Left forelimb (tissue), 1 donor: ENCODE measurements around the gene MGAT4C.

Experiments used
- DNase-seq: peaks from one replicate; pipeline ENCODE4 v3.0.0-alpha.2; 2018; ENCODE audit warnings: low spot score

MGAT4C gene

DNA sequence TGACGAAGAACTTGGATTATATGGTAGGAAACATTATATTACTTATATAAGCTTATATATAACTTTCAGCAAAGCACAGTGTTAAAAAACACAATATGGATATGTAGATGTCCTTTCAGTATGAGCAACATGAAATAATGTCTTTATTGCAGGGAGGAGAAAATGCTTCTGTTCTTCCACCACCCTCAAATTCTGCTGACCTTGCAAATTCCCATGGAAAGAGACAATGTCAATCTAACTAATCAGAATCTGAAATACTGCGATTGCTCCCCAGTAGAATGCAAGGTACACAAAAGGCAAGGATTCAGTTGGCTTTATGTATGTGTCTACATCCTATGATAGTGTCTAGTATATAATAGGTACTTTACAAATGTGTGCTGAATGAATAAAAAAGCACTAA is 26.4 kb downstream of the MGAT4C start:
- no peak for DNase-seq

DNA sequence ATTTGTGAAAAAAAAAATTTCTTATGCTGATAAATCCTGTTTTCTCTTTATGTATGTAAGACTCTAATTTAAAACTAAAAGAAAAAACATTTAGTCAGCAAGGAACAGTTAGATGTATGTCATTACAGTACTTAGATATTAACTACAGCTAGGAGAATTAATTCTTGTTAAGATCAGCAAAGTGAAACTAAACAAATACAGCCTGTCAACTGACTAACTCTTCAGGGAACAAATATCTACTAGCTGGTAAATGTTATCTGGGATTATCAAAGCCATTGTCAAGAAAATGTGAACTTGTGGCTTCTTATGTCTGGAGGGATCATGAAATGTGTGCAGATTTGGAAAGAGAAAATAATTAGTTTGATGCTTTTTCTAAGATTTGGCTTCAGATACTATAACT is 27.5 kb downstream of the MGAT4C start:
- no peak for DNase-seq

DNA sequence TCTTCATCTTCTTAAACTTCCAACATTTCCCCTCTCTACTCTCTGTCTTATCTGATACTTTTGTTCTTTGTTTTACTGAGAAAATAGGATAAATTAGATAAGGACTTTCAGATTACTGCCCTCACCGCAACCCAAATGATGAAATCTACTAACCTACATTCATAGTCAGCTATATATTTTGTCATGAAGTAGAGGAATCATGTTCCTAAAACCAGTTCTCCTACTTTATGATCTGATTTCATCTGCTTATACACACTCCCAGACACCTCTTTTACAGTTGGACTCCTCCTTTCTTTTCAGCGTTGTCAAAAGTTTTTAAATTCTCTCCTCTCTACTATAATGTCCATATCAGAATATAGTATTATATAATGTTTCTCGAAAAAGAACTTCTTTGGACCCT is 29.7 kb downstream of the MGAT4C start:
- no peak for DNase-seq

DNA sequence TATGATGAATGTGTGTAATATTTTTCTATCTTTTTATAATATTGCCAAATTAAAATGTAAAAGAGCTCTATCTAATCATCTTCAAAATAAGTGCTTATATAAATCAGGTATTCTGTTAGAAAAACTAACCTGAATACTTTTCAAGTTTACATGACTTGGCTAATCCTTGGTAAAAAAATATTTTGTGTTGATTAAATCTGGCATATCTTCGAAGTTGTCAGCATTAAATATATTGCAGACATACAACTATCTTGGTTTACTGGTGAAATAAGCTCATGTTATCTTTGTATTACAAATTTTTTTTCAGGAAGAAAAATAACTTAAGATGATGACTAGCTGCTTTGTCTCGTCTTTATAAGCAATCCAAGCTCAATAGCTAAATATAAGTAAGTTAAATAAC is 39.6 kb downstream of the MGAT4C start:
- no peak for DNase-seq

DNA sequence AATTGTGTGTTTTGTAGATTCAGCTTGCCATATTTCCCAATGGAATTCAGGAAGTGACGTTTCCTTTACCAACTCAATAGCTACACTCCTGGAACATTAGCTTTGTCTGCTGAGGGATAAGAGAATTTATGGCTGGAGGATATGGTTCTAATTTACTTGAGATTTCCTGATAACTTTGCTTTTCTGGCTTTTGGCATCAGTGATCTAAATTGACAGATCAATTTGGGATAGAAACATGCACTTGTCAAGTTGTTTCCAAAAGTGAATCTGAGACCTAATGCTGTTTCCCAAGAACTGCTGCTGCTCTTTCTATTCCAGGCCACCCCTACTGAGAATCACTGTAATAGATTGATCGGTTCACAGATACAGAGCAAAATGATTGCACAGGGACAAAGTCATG is 43.2 kb downstream of the MGAT4C start:
- no peak for DNase-seq

DNA sequence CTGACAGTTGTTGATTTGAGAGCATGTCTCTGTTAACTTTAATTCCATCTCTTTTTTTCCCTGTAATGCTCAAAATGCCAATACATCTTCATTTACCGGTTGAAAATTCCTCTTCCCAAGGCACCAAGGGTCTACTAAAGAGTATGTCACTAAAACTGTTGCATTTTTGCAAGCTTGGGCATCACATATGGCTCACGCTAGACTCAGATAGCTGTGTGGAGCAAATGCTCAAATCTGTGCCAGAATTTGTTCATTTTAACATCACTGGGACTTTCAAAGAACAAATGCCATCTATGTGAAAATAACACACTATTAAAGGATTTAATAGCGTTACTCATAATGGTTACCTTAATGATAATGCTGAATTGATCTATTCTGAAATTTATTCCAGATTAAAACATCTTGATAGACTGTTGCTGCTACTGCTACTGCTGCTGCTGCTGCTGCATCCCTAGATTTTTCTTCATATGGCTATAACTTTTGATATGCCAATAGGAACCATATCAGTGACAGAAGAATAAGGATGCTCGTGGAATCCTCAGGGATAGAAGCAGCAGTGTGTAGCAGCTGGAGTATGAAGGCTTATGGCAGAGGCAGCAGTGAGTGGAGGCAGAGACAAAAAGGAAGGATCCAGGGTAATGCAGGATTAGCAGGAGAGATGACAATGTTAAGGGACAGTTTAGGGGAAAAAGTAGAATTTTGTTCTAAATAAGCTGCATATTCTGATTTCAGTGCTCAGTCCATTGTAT is 57.3 kb downstream of the MGAT4C start:
- DNase-seq: no peak

DNA sequence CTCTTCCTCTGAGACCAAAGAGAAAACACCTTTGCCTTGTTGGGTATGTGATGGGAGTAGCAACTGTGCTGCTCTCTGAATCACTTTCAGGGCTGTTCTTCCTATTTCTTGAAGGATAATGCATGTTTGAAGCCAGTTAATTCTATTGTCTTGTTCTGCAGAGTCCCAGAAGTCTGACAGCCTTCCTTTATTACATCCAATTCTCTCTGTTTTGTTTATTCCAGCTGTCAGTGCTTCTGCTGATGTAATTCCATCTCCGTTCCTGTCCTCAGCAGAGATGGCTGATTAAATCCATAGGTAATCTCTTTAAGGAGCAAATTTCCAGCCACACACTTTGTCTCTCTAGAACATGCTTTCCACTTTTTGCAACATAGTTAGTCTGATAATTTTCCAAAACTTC is 59.7 kb downstream of the MGAT4C start:
- no peak for DNase-seq

DNA sequence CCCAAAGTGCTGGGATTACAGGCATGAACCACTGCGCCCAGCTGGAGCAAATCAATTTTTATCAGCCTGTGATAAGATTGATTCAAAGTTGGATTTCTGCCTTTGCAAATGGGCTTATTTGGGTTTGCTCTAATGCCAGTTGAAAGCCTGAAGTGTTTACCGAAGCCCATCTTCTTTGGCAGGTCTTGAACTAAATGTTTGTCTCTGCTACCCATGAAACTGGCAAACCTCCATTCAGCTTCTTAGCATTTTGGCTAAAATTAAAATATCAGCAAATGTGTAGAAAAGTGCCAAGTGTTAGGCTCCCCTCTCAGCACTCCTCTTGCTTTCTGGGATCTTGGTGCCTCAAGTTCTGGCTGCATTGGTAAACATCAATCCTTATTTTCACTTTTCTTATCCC is 61.5 kb downstream of the MGAT4C start:
- DNase-seq: no peak

DNA sequence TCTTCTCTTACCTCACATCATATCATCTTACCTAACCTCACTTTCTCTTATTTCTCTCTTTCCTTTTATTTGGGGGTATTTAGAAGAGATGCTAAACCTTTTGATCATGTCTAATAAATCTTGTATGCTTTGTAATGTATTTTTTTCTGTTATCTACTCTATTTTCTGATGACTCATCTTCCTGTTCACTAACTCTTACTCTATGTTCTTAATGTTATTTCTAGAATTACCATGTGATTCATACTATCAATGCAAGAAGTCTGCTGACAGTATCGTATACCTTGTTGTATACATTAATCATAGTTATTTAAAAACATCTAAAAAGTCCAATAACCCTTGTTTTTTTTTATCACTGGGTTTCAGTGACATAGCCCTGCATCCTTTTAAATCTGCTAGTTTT is 62.3 kb downstream of the MGAT4C start:
- DNase-seq: no peak

DNA sequence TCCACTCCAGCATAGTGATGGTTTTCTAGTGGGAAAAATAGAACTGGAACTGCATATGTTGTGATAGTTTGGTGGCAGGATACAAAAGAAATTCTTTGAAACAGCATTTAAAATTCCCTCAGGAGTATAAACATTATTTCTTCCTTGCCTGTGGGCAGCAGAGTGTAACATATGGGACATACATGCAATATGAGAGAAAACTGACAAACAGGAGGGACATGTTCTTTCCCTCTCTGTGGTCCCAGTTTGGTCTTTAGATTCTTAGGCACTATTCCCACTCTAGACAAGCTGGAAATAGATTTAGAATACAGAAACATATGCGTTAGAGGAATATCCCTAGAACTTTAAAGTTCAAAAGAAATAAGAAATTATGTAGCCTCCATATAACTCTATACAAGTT is 68.0 kb downstream of the MGAT4C start:
- no peak for DNase-seq

DNA sequence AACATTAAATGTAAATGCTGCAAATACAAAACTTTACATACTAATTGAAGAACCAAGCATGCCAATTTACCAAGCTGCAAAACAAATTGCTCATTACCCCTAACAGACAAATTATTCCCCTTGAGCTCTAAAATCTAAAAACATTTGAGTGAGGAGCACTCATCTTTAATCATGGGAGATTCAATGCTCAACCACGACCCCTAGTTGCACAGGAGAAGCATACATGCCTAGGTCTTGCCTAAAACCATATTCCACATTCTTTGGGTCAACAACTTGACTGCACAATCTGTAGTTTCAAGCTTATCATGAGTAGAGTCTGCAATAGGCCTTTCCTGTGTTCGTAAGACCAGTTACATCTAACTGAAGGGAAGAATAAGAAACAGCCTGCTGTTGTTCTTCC is 69.7 kb downstream of the MGAT4C start:
- DNase-seq: no peak

DNA sequence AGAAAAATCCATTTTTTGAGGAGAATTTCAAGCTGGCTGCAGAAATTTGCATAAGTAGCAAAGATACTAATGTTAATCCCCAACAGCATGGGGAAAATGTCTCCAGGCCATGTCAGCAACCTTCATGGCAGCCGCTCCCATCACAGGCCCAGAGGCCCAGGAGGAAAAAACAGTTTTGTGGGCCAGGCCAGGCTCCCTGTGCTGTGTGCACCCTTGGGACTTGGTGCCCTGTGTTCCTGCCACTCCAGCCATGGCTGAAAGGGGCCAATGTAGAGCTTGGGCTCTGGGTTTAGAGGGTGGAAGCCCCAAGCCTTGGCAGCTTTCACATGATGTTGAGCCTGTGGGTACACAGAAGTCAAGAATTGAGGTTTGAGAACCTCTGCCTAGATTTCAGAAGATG is 76.3 kb downstream of the MGAT4C start:
- DNase-seq: no peak

DNA sequence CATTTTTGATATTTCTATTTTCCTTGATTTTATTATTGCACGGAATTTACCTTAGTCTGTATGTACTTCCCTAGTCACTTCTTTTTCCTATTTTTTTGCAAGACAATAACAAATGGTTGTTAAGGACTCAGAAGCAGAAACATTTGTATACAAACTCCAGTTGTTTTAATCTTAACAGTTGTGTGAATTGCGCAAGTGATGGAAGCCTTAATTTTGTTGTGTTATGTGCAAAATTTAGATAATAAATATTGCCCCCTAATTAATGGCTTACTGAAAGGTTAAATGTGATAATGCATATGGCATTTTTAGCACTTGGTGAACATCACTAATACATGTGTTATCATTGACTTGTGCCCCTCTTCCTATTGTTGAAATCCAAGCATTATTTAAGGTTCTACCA is 82.0 kb downstream of the MGAT4C start:
- no peak for DNase-seq

DNA sequence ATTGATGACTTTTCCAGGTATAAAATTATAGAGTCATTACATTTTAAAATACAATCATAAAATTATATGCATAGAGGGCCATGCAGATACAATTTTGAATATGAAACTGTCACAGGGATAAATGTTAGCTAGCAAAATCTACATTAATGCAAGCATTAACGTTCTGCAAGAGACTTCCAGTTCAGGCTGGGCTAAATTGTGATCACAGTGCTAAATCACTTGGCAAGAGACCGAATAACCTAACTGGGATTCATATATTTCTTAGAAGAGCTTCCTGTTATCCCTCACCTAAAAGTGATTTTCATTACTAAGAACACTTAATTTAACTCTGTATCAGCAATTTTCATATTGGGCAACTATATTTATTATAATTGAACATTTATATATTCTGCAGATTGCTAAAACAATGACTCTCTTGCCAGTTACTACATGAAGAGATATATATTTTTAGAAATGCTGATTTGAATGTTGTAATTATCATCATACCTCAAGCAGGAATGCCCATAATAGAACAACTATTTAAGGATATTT is 83.2 kb downstream of the MGAT4C start:
- DNase-seq: no peak

DNA sequence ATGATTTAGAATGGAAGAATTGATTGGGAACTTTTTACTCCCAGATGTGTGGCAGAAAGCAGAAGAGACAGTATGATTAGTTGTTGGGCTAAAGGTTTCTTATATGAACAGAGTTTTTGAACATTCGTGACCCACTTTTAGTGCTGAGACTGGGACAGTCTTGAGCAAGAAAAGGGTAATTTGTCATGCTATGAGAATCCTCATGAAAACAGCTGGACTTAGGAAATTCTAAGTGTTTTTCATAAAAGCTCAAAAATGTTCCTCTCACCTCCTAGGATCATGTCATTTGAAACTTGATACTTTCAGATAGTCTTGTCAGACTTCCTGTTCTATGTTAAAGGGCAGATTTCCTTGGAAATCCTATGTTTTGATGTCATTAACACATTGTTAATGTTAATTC is 86.1 kb downstream of the MGAT4C start:
- no peak for DNase-seq

DNA sequence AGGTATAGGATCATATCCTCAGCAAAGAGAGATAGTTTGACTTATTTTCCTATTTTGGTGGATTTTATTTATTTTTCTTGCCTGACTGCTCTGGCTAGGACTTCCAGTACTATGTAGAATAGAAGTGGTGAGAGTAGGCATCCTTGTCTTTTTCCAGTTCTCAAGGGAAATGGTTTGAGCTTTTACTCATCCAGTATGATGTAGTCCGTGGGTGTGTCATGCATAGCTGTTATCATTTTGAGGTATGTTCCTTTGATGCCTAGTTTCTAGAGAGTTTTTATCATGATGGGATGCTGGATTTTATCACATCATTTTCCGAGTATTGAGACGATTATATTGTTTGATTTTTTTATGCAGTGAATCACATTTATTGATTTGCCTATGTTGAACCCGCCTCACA is 97.2 kb downstream of the MGAT4C start:
- DNase-seq: no peak

DNA sequence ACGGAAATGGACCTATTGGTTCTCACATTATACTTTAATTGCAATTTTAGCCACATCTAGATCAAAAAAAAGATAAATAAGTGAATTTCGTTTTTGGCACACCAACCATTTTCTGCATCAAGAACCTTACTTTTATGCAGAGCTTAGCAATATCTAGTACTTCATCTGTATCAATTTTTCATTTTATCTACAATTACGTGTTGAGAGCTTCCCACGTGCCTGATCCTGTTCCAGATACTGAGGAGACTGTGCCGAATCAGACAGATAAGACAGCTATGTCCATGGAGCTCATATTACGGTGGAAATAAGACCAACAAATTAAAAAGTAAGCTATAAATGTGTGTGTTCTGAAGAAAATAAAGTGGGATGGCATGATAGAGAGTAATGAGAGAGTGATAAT is 101.6 kb downstream of the MGAT4C start:
- DNase-seq: no peak

DNA sequence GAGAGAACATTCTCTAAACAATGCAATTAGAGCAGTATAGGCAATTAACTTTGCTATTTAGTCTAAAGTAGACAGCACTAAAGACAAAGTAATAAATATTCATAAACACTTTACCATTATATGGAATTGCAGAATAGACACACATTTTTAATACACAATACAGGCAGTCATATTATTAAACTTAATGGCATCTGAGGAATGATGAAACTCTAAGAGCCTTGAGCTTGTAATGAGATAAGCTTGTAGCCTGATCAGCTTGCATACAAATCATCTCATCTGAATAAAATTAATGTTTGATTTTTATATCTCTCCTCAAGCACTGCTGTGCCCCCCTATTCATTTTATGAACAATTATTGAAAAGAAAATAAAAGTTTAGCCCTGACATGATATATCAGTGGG is 107.6 kb downstream of the MGAT4C start:
- DNase-seq: no peak

DNA sequence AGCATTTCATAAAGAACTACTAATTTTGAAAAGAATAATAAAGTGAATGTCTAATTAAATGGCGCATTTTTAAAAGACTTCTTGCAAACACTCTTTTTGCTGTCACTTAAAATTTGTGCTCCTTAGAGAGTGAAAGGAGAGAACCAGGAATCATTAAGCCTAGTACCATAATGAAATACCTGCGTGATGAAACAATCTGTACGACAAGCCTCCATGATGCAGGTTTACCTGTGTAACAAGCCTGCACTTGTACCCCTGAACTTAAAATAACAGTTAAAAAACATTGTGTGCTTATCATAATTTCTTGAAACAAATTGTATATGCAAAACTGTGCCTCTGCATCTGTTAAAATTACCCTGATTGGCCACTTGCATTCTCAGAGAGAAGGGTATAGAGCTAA is 108.1 kb downstream of the MGAT4C start:
- no peak for DNase-seq

DNA sequence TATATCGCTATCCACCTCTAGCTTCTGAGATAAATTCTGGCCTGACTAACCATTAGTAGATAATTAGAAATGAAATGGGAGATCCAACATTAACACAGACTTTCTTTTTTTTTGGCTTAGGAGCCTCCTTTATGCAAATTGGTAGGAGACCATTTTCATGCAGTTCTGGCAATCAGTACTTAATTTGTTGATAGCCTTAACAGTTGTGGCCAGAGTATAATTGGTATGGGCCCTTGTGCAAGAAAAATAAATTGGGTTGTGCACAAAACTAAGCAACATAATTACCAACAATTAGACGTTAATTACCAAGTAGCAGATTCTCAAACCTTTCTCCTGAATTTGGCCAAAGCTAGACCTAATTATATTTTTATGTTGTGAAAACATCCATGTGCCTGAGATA is 111.0 kb downstream of the MGAT4C start:
- DNase-seq: no peak

DNA sequence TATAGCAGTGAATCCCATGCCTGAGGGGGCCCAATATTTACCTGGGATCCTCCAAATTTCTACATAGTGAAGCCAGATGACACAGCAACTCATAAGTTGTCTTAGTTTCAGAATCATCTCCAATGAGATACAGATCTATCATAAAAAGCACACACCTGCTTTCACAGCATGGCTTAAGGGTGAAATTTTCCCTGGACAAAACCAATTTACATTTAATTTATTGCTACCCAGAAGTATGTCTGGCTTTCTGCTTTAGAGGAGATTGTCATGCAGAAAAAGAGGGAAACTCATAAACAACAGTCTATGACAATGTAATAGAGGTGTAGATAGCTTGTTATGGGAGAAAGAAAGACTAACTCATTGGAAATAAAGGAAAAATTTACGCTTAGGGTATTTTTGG is 113.0 kb downstream of the MGAT4C start:
- DNase-seq: no peak

DNA sequence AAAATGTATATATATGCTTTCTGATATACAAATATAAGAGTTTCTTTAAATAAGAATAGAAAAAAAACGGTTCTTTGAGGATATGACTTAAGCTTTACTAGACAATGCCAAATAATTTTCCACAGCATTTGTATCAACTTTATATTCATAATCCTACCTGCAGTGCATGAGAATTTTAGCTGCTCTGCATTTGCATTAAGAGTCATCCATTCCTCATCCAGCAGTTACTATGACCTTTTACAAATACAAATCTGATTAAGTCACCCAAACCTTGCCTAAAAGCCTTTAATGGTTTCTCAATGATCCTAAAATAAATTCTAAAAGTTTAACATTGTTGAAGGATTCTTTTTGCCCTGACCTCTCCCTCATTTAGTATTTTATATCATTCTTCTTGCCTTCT is 116.5 kb downstream of the MGAT4C start:
- no peak for DNase-seq

DNA sequence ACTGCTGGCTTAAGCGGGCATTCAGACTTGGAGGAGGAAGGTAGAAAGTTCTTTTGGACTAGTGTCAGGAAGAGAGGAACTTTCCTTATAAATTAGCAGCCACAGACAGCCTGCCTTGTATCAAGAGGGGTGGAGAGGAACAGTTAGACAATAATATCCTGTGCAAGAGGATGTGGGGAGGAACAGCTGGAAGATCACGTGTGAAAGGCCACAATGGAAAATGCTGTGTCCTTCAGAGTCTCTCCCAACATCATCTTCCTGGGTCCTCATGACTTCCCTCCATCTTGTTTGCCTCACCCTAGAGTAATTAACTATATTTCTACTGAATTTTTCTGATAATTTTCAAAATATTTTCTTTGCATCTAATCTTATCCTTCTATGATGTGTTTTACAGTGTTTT is 117.4 kb downstream of the MGAT4C start:
- DNase-seq: no peak

DNA sequence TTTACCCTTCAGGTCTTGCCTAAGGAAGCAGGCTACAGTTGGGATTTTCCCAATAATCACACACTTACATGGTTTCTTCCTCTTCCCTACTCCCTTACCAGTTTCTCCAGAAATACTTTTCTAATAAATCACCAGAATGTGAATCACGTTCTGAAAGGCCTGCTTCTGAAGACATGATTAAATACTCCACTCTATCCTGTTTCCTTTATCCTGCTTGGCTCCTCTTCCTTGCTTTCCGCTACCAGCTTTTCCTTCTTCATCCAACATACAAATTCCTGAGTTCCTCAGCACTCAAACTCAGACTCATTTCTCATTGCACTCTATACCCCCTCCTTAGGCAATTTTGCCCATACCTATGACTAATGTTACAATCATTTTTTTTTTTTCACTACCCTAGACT is 118.3 kb downstream of the MGAT4C start:
- no peak for DNase-seq
